Motor neuron (in vitro differentiated cells): ENCODE data around the gene PGLYRP4. TPM values are rescaled to one million over a fixed set of nuclear protein-coding genes. Genes with fewer than 3 reads are reported as not detected.
A peak's percentile ranks its signal among the peaks of the same experiment; 100 is the strongest.

ENCODE experiments used
- ATAC-seq, 8 experiments: fragments of 200-7000 bp; cut with Tn5 transposase; replicated peaks in 6 of 8; 2 replicates each; pipeline ENCODE4 v1.8.0; 2021; ENCODE audit warnings: mild to moderate bottlenecking in 8 of 8, moderate library complexity in 8 of 8
- H3K27ac ChIP-seq, 2 donors: fragments of 250-450 bp; sonication (Bioruptor Pico); 2 replicates each; pipeline ENCODE4 v1.9.0; 2021; ENCODE audit warnings: antibody characterized with exemption in 2 of 2, mild to moderate bottlenecking in 2 of 2, moderate library complexity in 1 of 2
- H3K4me1 ChIP-seq, 2 donors: fragments of 250-450 bp; sonication (Bioruptor Pico); replicated peaks in 1 of 2; 2 replicates each; pipeline ENCODE4 v1.6.1; 2021; ENCODE audit warnings: antibody characterized with exemption in 2 of 2, mild to moderate bottlenecking in 2 of 2, moderate library complexity in 1 of 2
- H3K4me3 ChIP-seq, 5 donors: fragments of 250-450 bp; sonication (Bioruptor Pico); 2 replicates each; pipeline ENCODE4 v1.9.0; 2021; ENCODE audit warnings: antibody characterized with exemption in 5 of 5, mild to moderate bottlenecking in 5 of 5, moderate library complexity in 4 of 5
- WGBS, 10 experiments: fragments of 450-650 bp; shearing (Covaris generic); methylation state at CpG; one replicate each; pipeline ENCODE4 v1.0.0; 2022; 5-methylcytosine and 5-hydroxymethylcytosine counted together
- in situ Hi-C, 9 experiments: fragments of 400-800 bp; cut with MboI; loops; one replicate each; pipeline ENCODE4 v1.15.0; 2021; ENCODE audit warnings: low sequenced_read_pairs in 9 of 9, low pct_unique_long_range_greater_than_20kb in 2 of 9; ENCODE audit not compliant: unreplicated experiment in 9 of 9
- total RNA-seq, 8 experiments: library from RNA; unstranded; fragments of 300-600 nt; gene quantifications; 2 replicates each; pipeline versions ENCODE4 v1.2.3 to v1.2.4, GENCODE V29; 2022

Gene PGLYRP4
- total RNA-seq, 8 experiments from 2014 or later: 0.17 to 0.66 TPM; not detected in 6

- WGBS, 10 experiments: 0 to 75% (median 29%) methylated on average over 1 to 9 of the region's 17 CpGs; no CpG with 5 or more reads in 3 of the 10 experiments
- in situ Hi-C loops: no loop called here
- H3K4me1 ChIP-seq: no peaks in the 10 kb centered on the region
- ATAC-seq: peak in 1 of 8 experiments; percentile 6
- no peak overlapping the region for H3K27ac ChIP-seq
- H3K4me3 ChIP-seq: no peak overlapping the region
These were observed 41.6 kb upstream of the PGLYRP4 start for GRCh38 chr1:153389973-153390879.

DNA sequence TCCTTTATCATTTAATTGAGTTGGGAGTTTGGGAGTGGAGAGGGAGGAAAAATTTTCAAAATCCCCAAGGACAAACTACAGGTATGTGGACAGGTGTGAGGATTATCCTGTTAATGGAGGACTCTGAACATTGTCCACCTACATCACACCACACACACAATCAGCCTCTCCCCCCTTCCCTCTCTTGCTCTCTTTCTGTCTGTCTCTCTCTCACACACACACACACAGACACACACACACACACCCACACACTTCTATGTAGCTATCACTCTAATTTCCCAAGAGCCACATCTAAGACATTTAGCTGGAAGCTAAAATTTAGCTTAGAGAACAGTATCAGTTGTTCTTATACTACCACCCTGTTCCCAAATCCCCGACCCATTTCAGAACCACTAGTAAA is 40.8 kb upstream of the PGLYRP4 start:
- 0 to 82% (median 45%) methylated on average over 1 of the region's 1 CpG; no CpG with 5 or more reads in 5 of the 10 experiments for WGBS, 10 experiments
- H3K4me1 ChIP-seq: no peaks in the 10 kb centered on the region
- in situ Hi-C loops: no loop called here

DNA sequence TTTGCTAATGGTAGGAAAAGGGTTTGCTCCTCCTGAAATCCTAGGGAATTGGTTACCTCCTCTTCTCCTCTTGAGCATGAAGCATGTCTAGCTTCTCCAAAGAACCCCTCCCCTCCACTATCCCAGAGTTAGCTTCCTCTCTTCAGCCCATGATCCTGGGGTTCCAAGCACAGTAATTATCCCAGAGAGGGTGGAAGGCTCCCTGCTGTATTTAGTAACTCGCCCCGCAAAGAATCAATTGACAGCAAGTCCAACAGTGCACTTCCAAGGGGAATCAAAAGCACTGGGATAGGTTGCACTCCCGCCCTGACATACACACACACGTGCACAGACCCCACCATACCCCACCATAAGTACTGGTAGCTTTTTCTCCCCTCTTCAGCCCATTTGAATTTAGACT is 39.1 kb upstream of the PGLYRP4 start:
- Histone ChIP-seq H3K4me1 (no peaks in the 10 kb centered on the region), H3K4me3 (no peak overlapping the region), H3K27ac (no peak overlapping the region)
- no peak for ATAC-seq
- in situ Hi-C loops: no loop called here
- 0 to 63% (median 40%) methylated on average over 1 to 4 of the region's 4 CpGs; no CpG with 5 or more reads in 3 of the 10 experiments for WGBS, 10 experiments

More for the DNA sequence above, 40.8 kb upstream of the PGLYRP4 start:
- ATAC-seq: no peak
- no peak overlapping the region for H3K4me3 ChIP-seq
- no peak overlapping the region for H3K27ac ChIP-seq

DNA sequence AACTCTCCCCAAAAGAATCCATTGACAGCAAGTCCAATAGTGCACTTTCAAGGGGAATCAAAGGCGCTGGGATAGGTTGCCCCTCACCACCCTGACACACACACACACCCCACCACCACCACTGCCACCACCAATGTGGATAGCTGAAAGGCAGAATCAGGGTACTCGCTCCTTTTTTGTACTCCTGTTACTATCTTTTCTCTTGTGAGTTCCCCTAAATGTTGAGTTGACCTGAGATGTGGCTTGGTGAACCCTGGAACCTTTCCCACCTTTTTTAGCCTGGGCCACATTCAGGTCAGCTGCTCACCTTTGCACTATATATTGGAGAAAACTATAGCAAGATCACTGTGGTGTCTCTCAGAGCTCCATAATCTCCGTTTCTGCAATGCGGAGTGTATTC is 38.4 kb upstream of the PGLYRP4 start:
- Histone ChIP-seq H3K27ac (no peak overlapping the region), H3K4me3 (no peak overlapping the region), H3K4me1 (no peaks in the 10 kb centered on the region)
- in situ Hi-C loops: no loop called here
- no peak for ATAC-seq
- 17 to 90% (median 73%) methylated on average over 2 to 4 of the region's 4 CpGs; no CpG with 5 or more reads in 4 of the 10 experiments for WGBS, 10 experiments

- no peak for ATAC-seq
- no peaks in the 10 kb centered on the region for H3K4me1 ChIP-seq
- H3K4me3 ChIP-seq: no peak overlapping the region
- WGBS, 10 experiments: 0 to 90% (median 73%) methylated on average over 1 to 5 of the region's 5 CpGs; no CpG with 5 or more reads in 1 of the 10 experiments
- in situ Hi-C loops: no loop called here
- no peak overlapping the region for H3K27ac ChIP-seq
These were observed 37.9 kb upstream of the PGLYRP4 start for GRCh38 chr1:153386500-153386901.

DNA sequence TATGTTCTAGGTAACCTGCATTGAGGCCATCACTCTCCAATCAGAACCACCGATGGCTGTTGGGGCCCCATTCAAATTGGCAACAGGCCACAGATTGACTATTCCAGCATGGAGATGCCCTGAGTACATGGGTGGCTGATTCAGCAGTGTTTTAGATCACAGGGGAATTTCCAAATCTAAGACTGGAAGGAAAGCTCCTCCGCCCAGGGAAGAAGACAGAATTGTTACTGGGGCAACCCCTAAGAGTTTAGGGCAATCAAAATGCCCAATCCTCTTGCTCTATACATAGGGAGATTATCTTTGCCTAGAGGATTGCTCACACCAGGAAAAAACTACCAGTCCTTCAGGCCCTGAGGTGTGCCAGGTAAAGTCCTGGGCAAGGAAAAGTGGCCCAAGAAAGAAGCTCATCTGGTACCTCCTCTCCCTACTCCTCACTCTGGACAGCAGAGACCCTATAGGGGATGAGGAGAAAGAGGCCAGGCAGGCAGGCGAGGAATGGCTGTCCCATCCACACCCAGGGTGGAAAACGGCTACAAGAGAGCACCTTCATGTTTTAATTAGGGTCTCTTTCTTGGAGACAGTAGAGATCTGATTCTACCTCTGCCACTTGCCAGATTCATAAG is 36.4 kb upstream of the PGLYRP4 start:
- 42 to 70% (median 60%) methylated on average over 1 to 4 of the region's 4 CpGs; no CpG with 5 or more reads in 4 of the 10 experiments for WGBS, 10 experiments
- in situ Hi-C loops: no loop called here
- ATAC-seq: peak in 1 of 8 experiments; percentile 20
- Histone ChIP-seq H3K4me1 (no peaks in the 10 kb centered on the region), H3K4me3 (no peak overlapping the region), H3K27ac (no peak overlapping the region)

DNA sequence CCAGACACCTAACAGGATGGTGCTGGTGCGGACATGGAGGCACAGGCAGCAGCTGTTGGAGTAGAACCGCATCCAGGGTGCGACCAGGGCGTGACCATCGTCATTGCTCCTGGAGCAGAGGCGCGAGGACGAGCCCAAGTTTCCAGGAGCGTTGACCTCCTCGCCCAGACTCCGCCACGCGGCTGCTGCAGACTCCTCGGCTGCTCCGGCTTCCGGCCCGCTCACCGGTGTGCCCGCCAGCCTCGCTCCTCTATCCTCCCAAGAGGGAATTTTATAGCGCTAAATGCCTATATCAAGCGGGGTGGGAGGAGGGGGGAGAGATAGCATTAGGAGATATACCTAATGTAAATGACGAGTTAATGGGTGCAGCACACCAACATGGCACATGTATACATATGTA is 32.1 kb upstream of the PGLYRP4 start:
- H3K4me3 ChIP-seq: no peak overlapping the region
- WGBS, 10 experiments: 8 to 95% (median 67%) methylated on average over 1 to 13 of the region's 23 CpGs; no CpG with 5 or more reads in 2 of the 10 experiments
- in situ Hi-C loops: no loop called here
- ATAC-seq: no peak
- no peaks in the 10 kb centered on the region for H3K4me1 ChIP-seq
- no peak overlapping the region for H3K27ac ChIP-seq

DNA sequence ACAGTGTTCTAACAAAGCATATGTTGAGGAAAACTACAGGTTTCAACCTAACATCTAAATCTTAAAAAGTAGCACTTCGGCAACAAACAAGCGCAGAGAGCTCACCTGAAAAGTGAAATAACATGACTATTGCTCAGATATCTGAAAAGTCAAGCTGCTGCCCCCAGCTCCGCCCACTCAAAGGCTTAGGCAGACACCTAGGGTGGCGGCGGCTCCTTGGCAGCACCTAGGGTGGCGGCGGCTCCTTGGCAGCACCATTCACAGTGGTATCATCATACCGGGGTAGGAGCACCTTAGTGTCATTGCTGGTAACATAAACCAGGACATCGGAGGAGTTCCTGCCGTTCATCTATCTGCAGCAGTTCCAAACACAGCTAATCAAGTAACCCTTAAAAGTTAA is 30.9 kb upstream of the PGLYRP4 start:
- in situ Hi-C loops: no loop called here
- no peak overlapping the region for H3K27ac ChIP-seq
- no peak overlapping the region for H3K4me3 ChIP-seq
- H3K4me1 ChIP-seq: no peaks in the 10 kb centered on the region
- ATAC-seq: no peak
- 20 to 97% (median 66%) methylated on average over 1 to 10 of the region's 10 CpGs; no CpG with 5 or more reads in 1 of the 10 experiments for WGBS, 10 experiments

- no peak within 1 kb of the TSS for H3K27ac ChIP-seq
- in situ Hi-C loops: no loop called here
- H3K4me3 ChIP-seq: no peak within 1 kb of the TSS
- peak in 3 of 8 experiments; percentile 79 to 100 (median 97) for ATAC-seq
- WGBS, 10 experiments: 20 to 71% (median 60%) methylated on average over 1 of the region's 1 CpG; no CpG with 5 or more reads in 5 of the 10 experiments
- no peaks in the 10 kb centered on the region for H3K4me1 ChIP-seq
These were observed 26.9 kb upstream of the PGLYRP4 start, which contains the start of gene S100A12 for GRCh38 chr1:153375511-153375910. S100A12 (minus strand) TSS chr1:153375621; CDS start chr1:153374592, 1,029 bp downstream.

DNA sequence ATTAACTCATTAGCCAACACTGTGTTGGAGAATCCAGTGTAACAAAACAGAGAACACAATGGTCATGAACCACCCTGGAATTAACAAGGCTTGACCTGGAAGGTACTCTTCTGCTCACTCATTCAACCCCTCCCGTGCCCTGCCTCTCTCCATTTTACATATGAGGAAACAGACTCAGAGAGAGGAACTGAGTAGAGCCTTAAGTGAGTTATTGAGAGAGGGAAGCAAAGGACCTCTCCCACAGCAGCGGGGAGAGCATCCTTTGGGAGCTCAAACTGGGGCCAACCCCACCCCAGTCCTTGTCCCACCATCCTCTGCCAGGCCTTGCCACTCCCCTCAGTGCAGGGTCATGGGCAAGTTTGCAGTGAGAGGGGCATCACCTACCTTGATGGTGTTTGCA is 25.4 kb upstream of the PGLYRP4 start:
- in situ Hi-C loops: loop anchor here in 3 of 9 experiments (25.0 kb wide), 2 partner anchors 113 to 613 kb away; partner anchors contain the start of genes JTB (in 1 of the 3), RAB13 (in 1 of the 3) and RPS27 (in 1 of the 3)
- 0 to 82% (median 50%) methylated on average over 1 to 2 of the region's 2 CpGs; no CpG with 5 or more reads in 4 of the 10 experiments for WGBS, 10 experiments
- peak in 1 of 8 experiments; percentile 24 for ATAC-seq
- no peak overlapping the region for H3K4me3 ChIP-seq
- no peak overlapping the region for H3K27ac ChIP-seq
- H3K4me1 ChIP-seq: no peaks in the 10 kb centered on the region

GRCh38 chr1:153372571-153372970 is 23.9 kb upstream of the PGLYRP4 start:
- 17 to 91% (median 50%) methylated on average over 2 of the region's 2 CpGs; no CpG with 5 or more reads in 1 of the 10 experiments for WGBS, 10 experiments
- H3K4me1 ChIP-seq: no peaks in the 10 kb centered on the region
- no peak overlapping the region for H3K27ac ChIP-seq
- H3K4me3 ChIP-seq: no peak overlapping the region
- no peak for ATAC-seq
- in situ Hi-C loops: loop anchor here in 3 of 9 experiments (25.0 kb wide), 2 partner anchors 115 to 615 kb away; partner anchors contain the start of genes JTB (in 1 of the 3), RAB13 (in 1 of the 3) and RPS27 (in 1 of the 3)

DNA sequence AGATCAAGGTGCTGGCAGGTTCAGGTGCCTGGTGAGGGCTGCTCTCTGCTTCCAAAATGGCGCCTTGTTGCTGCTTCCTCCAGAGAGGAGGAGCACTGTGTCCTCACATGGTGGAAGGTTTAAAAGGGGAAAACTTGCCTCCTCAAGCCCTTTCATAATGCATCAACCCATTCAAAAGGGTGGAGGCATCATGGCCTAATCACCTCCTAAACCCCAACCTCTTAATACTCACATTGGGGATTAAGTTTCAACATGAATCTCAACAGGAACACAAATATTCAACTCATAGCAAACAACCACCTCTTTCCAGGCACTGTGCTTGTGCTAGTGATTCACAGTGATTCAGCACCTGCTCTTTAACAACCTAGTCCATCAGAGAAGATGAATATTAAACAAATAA is 22.6 kb upstream of the PGLYRP4 start:
- in situ Hi-C loops: loop anchor here in 3 of 9 experiments (25.0 kb wide), 2 partner anchors 116 to 616 kb away; partner anchors contain the start of genes JTB (in 1 of the 3), RAB13 (in 1 of the 3) and RPS27 (in 1 of the 3)
- ATAC-seq: no peak
- WGBS, 10 experiments: 40 to 63% (median 60%) methylated on average over 1 of the region's 1 CpG; no CpG with 5 or more reads in 7 of the 10 experiments

More for the DNA sequence above, 22.6 kb upstream of the PGLYRP4 start:
- Histone ChIP-seq H3K4me1 (no peaks in the 10 kb centered on the region), H3K27ac (no peak overlapping the region), H3K4me3 (no peak overlapping the region)
